Lower lobe of right lung (tissue), 2 donors: ENCODE results near the gene SHCBP1L. TPM values are rescaled to one million over a fixed set of nuclear protein-coding genes. Genes with fewer than 3 reads are reported as not detected.
A peak's percentile ranks its signal among the peaks of the same experiment; 100 is the strongest.

Experiments used
- ATAC-seq, 2 donors: fragments of 200-7000 bp; cut with Tn5 transposase; one replicate each; pipeline ENCODE4 v1.9.1; 2020 to 2022; ENCODE audit warnings: mild to moderate bottlenecking in 2 of 2, moderate library complexity in 2 of 2
- DNase-seq: peaks from one replicate; pipeline ENCODE4 v3.0.0-alpha.2; 2020
- H3K27ac ChIP-seq: fragments of 200-600 bp; one replicate; pipeline ENCODE4 v1.8.0; 2022
- H3K27me3 ChIP-seq: fragments of 200-600 bp; one replicate; pipeline ENCODE4 v1.8.0; 2022; ENCODE audit warnings: low read depth
- H3K36me3 ChIP-seq: fragments of 200-600 bp; one replicate; pipeline ENCODE4 v1.8.0; 2022; ENCODE audit warnings: mild to moderate bottlenecking
- H3K4me1 ChIP-seq: fragments of 200-600 bp; one replicate; pipeline ENCODE4 v1.8.0; 2022
- H3K4me3 ChIP-seq: fragments of 200-600 bp; one replicate; pipeline ENCODE4 v1.8.0; 2022; ENCODE audit warnings: mild to moderate bottlenecking
- H3K9me3 ChIP-seq: fragments of 200-600 bp; one replicate; pipeline ENCODE4 v1.8.0; 2022
- intact Hi-C: fragments of 100-400 bp; cut with DNase I; formaldehyde crosslinking; loops from one replicate; pipeline ENCODE4 v1.11.0; 2022
- total RNA-seq: library from RNA; stranded (reverse); fragmentation: NEBNext Ultra II Directional; extraction: Animal tissue kit (Norgen Biotek cat#: 25700); gene quantifications from one replicate; pipeline ENCODE4 v1.2.1, GENCODE V29; 2021
- TF ChIP-seq, protein P1 (sequence below): fragments of 200-600 bp; IDR thresholded peaks from one replicate; pipeline ENCODE4 v1.8.0; 2022; ENCODE audit warnings: antibody characterized with exemption, mild to moderate bottlenecking
- donor health status: DM: no; HTN: yes; CAD: no; lungs with severe emphysema.

Gene SHCBP1L
- total RNA-seq, 1 donor from 2014 or later, result not detected

- ATAC-seq, result no peak
- Histone ChIP-seq H3K4me3 (no peak overlapping the region), H3K27me3 (no peaks in the 10 kb centered on the region), H3K36me3 (no peaks in the 10 kb centered on the region), H3K9me3 (no peaks in the 10 kb centered on the region), H3K4me1 (peaks cover 5% of the 10 kb centered on the region), H3K27ac (no peak overlapping the region)
- TF ChIP-seq, protein P1, sequence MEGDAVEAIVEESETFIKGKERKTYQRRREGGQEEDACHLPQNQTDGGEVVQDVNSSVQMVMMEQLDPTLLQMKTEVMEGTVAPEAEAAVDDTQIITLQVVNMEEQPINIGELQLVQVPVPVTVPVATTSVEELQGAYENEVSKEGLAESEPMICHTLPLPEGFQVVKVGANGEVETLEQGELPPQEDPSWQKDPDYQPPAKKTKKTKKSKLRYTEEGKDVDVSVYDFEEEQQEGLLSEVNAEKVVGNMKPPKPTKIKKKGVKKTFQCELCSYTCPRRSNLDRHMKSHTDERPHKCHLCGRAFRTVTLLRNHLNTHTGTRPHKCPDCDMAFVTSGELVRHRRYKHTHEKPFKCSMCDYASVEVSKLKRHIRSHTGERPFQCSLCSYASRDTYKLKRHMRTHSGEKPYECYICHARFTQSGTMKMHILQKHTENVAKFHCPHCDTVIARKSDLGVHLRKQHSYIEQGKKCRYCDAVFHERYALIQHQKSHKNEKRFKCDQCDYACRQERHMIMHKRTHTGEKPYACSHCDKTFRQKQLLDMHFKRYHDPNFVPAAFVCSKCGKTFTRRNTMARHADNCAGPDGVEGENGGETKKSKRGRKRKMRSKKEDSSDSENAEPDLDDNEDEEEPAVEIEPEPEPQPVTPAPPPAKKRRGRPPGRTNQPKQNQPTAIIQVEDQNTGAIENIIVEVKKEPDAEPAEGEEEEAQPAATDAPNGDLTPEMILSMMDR, result no peak
- DNase-seq, result no peak
- intact Hi-C loops, result no loop called here
Observed at GRCh38 chr1:182965096-182965495, 12.1 kb upstream of the SHCBP1L start.

GRCh38 chr1:182962554-182963115 lies 9.7 kb upstream of the SHCBP1L start:
- H3K4me1 ChIP-seq, result peaks cover 5% of the 10 kb centered on the region
- intact Hi-C loops, result no loop called here
- H3K27ac ChIP-seq, result peak overlapping the region; percentile 47

DNA sequence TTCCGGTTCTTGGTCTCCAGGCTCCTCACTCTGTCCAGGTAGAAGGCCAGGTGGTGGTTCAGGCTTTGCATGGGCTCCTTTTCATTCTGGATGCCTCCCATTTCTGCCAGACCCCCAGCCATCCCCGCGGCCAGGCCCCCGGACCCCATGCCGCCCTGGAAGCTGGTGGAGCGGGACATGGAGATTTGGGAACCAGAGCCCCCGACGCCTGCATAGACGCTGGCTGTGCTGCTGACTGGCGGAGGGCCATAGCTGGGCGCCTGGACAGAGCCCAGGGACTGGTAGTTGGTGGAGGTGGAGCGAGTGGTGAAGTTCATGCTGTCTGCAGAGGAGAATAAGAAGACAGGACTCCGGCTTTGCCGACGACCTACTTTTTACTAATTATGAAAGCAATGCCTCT lies 7.1 kb upstream of the SHCBP1L start:
- ATAC-seq, result no peak
- no peak overlapping the region for H3K4me3 ChIP-seq
- H3K4me1 ChIP-seq, result peaks cover 5% of the 10 kb centered on the region
- intact Hi-C loops, result no loop called here
- H3K27me3 ChIP-seq, result no peaks in the 10 kb centered on the region
- DNase-seq, result no peak
- TF ChIP-seq, protein P1, result no peak
- no peaks in the 10 kb centered on the region for H3K36me3 ChIP-seq
- no peaks in the 10 kb centered on the region for H3K9me3 ChIP-seq
- no peak overlapping the region for H3K27ac ChIP-seq

More at GRCh38 chr1:182962554-182963115, 9.7 kb upstream of the SHCBP1L start:
- Histone ChIP-seq H3K9me3 (no peaks in the 10 kb centered on the region), H3K27me3 (no peaks in the 10 kb centered on the region), H3K36me3 (no peaks in the 10 kb centered on the region), H3K4me3 (peak overlapping the region; percentile 33)
- DNase-seq, result peak; percentile 80
- TF ChIP-seq, protein P1, result peak; percentile 89
- peak; percentile 99 for ATAC-seq

- intact Hi-C loops, result no loop called here
- ATAC-seq, result no peak
- TF ChIP-seq, protein P1, result no peak
Observed at GRCh38 chr1:182957902-182958395, 5.0 kb upstream of the SHCBP1L start.

DNA sequence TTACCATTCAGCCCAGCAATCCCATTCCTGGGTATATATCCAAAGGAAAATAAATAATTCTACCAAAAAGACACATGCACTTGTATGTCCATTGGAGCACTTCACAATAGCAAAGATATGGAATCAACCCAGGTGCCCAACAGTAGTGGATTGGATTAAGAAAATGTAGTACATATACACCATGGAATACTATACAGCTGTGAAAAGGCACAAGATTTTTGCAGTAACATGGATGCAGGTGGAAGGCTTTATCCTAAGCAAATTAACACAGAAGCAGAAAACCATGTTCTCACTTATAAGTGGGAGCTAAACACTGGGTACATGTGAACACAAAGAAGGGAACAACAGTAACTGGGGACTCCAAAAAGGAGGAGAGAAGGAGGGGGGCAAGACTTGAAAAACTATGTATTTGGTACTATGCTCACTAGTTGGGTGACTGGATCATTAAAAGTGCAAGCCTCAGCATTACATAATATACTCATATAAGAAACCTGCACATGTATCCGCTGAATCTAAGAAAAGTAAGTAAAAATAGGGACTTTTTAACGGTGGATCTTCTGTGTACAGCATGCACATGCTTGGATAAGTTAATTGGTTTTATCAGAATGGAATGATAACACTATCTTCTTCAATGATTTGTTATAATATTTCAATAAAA lies 3.9 kb upstream of the SHCBP1L start:
- Histone ChIP-seq H3K27me3 (peaks cover 15% of the 10 kb centered on the region), H3K27ac (no peak overlapping the region), H3K4me1 (peaks cover 4% of the 10 kb centered on the region), H3K4me3 (no peak overlapping the region), H3K9me3 (no peaks in the 10 kb centered on the region), H3K36me3 (no peaks in the 10 kb centered on the region)
- DNase-seq, result no peak
- ATAC-seq, result no peak
- intact Hi-C loops, result no loop called here
- TF ChIP-seq, protein P1, result no peak

More at GRCh38 chr1:182957902-182958395, 5.0 kb upstream of the SHCBP1L start:
- H3K4me3 ChIP-seq, result no peak overlapping the region
- H3K9me3 ChIP-seq, result no peaks in the 10 kb centered on the region
- H3K4me1 ChIP-seq, result peaks cover 5% of the 10 kb centered on the region
- no peaks in the 10 kb centered on the region for H3K36me3 ChIP-seq
- no peak overlapping the region for H3K27ac ChIP-seq
- peaks cover 7% of the 10 kb centered on the region for H3K27me3 ChIP-seq
- no peak for DNase-seq
